Ovary (tissue), 9 donors: Measurements from ENCODE around the gene CRISPLD2. TPM values are rescaled to one million over a fixed set of nuclear protein-coding genes. Genes with fewer than 3 reads are reported as not detected.

ENCODE experiments used
- DNase-seq, 5 donors: peaks; one replicate each; pipeline ENCODE4 v3.0.0-alpha.2; 2019 to 2020
- H3K27ac ChIP-seq, 2 donors: fragments of 200-600 bp; one replicate each; pipeline versions ENCODE4 v1.5.1 to v1.8.0; 2019 to 2022
- H3K27me3 ChIP-seq: fragments of 200-600 bp; one replicate; pipeline ENCODE4 v1.8.0; 2022
- H3K36me3 ChIP-seq: fragments of 200-600 bp; sonication (generic); one replicate; pipeline ENCODE4 v1.5.1; 2019
- H3K4me1 ChIP-seq: one replicate; pipeline ENCODE4 v1.8.1; 2013; ENCODE audit warnings: mild to moderate bottlenecking, moderate library complexity; ENCODE audit not compliant: insufficient read depth
- H3K4me3 ChIP-seq: fragments of 200-600 bp; sonication (generic); one replicate; pipeline ENCODE4 v1.5.1; 2017
- H3K9me3 ChIP-seq, 2 donors: fragments of 200-600 bp in 1 of 2; sonication (generic) in 1 of 2; one replicate each; pipeline versions ENCODE4 v1.5.1 to v1.8.1; 2013 to 2019; ENCODE audit warnings: mild to moderate bottlenecking in 1 of 2, moderate library complexity in 1 of 2
- CTCF ChIP-seq, 3 donors: fragments of 450-650 bp in 2 of 3; fragments of 200-600 bp in 1 of 3; IDR thresholded peaks; one replicate each; pipeline versions ENCODE4 v1.5.1 to v1.8.0; 2016 to 2022; ENCODE audit warnings: antibody characterized with exemption in 3 of 3, mild to moderate bottlenecking in 1 of 3
- EP300 ChIP-seq: sonication (generic); formaldehyde crosslinking; IDR thresholded peaks from one replicate; pipeline ENCODE4 v1.6.1; 2017; ENCODE audit warnings: antibody characterized with exemption
- POLR2A ChIP-seq: fragments of 450-650 bp; IDR thresholded peaks from one replicate; pipeline ENCODE4 v1.6.1; 2017; ENCODE audit warnings: antibody characterized with exemption, mild to moderate bottlenecking, moderate library complexity
- WGBS, 3 donors: extraction: QIAGEN DNeasy Blood & Tissue Kit in 1 of 3; methylation state at CpG; one replicate each; pipeline versions ENCODE4 v1.1.5 to v1.1.7; 2013 to 2017; 5-methylcytosine and 5-hydroxymethylcytosine counted together
- intact Hi-C, 4 donors: fragments of 100-400 bp; cut with DNase I; formaldehyde crosslinking; loops; one replicate each; pipeline versions ENCODE4 v1.11.0 to v1.15.1; 2022 to 2023
- polyA plus RNA-seq, 2 donors: library from polyadenylated mRNA; stranded (reverse); fragments of 200-250 nt in 1 of 2; fragments of 350-450 nt in 1 of 2; fragmentation: Illumina TruSeq in 1 of 2; extraction: RNeasy Lipid Tissue Mini Kit (QIAGEN cat#74804) in 1 of 2; gene quantifications; one replicate each; pipeline ENCODE4 v1.2.3, GENCODE V29; 2013 to 2014
- total RNA-seq, 7 donors: library from RNA; depleted of rRNA in 2 of 7; stranded (reverse); fragments of >200 nt in 2 of 7; fragmentation: NEBNext Ultra II Directional in 3 of 7; extraction: Animal tissue kit (Norgen Biotek cat#: 25700) in 3 of 7; gene quantifications; one replicate each; pipeline versions ENCODE4 v1.1.0 to v1.2.4, GENCODE V29; 2016 to 2023
- donor health status: DM: no; HTN: no; CAD: no; lungs with moderate emphysema.
- donor health status: DM: no; HTN: no; CAD: no.
- donor health status: Bipolar disorder and iron deficiency.
- donor health status: DM: yes; HTN: yes; CAD: no.
- donor health status: DM: no; HTN: no; CAD: no.
- donor health status: DM: yes; HTN: yes; CAD: no.

CRISPLD2 gene
- total and polyA plus RNA-seq, 9 donors = 53.2 to 333 (median 111) TPM

GRCh38 chr16:84803146-84803545 lies 16.6 kb upstream of the CRISPLD2 start:
- H3K9me3 ChIP-seq = no peaks in the 10 kb centered on the region
- intact Hi-C loops = no loop called here
- DNase-seq = peak in 1 of 5 donors; percentile 7
- no peaks in the 10 kb centered on the region for H3K36me3 ChIP-seq
- 84 to 86% (median 84%) methylated on average over 9 of the region's 9 CpGs for WGBS, 3 donors
- H3K27ac ChIP-seq = no peak overlapping the region
- TF ChIP-seq POLR2A = no peak
- TF ChIP-seq EP300 = no peak
- no peak for TF ChIP-seq CTCF (IDR thresholded peaks at IDR 0.05)
- H3K27me3 ChIP-seq = no peaks in the 10 kb centered on the region
- H3K4me3 ChIP-seq = no peak overlapping the region
- H3K4me1 ChIP-seq = no peaks in the 10 kb centered on the region

GRCh38 chr16:84804326-84804725 lies 15.5 kb upstream of the CRISPLD2 start:
- Histone ChIP-seq H3K4me3 (no peak overlapping the region), H3K27ac (no peak overlapping the region), H3K27me3 (no peaks in the 10 kb centered on the region), H3K9me3 (no peaks in the 10 kb centered on the region), H3K4me1 (no peaks in the 10 kb centered on the region), H3K36me3 (no peaks in the 10 kb centered on the region)
- TF ChIP-seq POLR2A (no peak), EP300 (no peak), CTCF (IDR thresholded peaks at IDR 0.05) (no peak)
- no peak for DNase-seq
- intact Hi-C loops = no loop called here
- 87 to 91% (median 89%) methylated on average over 10 of the region's 10 CpGs for WGBS, 3 donors

- H3K4me3 ChIP-seq = no peak overlapping the region
- peak in 1 of 5 donors; percentile 17 for DNase-seq
Measured at GRCh38 chr16:84806256-84806889, 13.4 kb upstream of the CRISPLD2 start.

GRCh38 chr16:84806890-84807258 lies 12.9 kb upstream of the CRISPLD2 start:
- H3K27me3 ChIP-seq = no peaks in the 10 kb centered on the region
- H3K36me3 ChIP-seq = no peaks in the 10 kb centered on the region
- no peak overlapping the region for H3K27ac ChIP-seq
- no peaks in the 10 kb centered on the region for H3K4me1 ChIP-seq
- H3K4me3 ChIP-seq = no peak overlapping the region
- no peak for DNase-seq
- intact Hi-C loops = no loop called here
- WGBS, 3 donors = 90 to 94% (median 94%) methylated on average over 10 of the region's 10 CpGs
- TF ChIP-seq EP300 = no peak
- no peak for TF ChIP-seq POLR2A
- TF ChIP-seq CTCF (IDR thresholded peaks at IDR 0.05) = no peak
- no peaks in the 10 kb centered on the region for H3K9me3 ChIP-seq

More at GRCh38 chr16:84806256-84806889, 13.4 kb upstream of the CRISPLD2 start:
- Histone ChIP-seq H3K36me3 (no peaks in the 10 kb centered on the region), H3K27ac (no peak overlapping the region), H3K27me3 (no peaks in the 10 kb centered on the region), H3K4me1 (no peaks in the 10 kb centered on the region), H3K9me3 (no peaks in the 10 kb centered on the region)
- WGBS, 3 donors = 54 to 71% (median 59%) methylated on average over 25 to 26 of the region's 26 CpGs
- no peak for TF ChIP-seq POLR2A
- no peak for TF ChIP-seq EP300
- TF ChIP-seq CTCF (IDR thresholded peaks at IDR 0.05) = no peak
- intact Hi-C loops = no loop called here
